B cell (primary cell): ENCODE data around the gene WDR90. TPM values are rescaled to one million over a fixed set of nuclear protein-coding genes. Genes with fewer than 3 reads are reported as not detected.

Experiments used
- ATAC-seq: fragments of 200-7000 bp; cut with Tn5 transposase; one replicate; pipeline ENCODE4 v1.10.0; 2021; ENCODE audit warnings: low read depth, mild to moderate bottlenecking, moderate number of reproducible peaks, moderate library complexity
- CTCF ChIA-PET: fragments of 350-600 bp; sonication (Branson Sonifier 250); formaldehyde crosslinking; loops from one replicate; lab custom pipeline; 2021; ENCODE audit warnings: antibody characterized with exemption, inconsistent platforms; lab: Charles Lee
- POLR2A ChIA-PET: fragments of 350-600 bp; sonication (Branson Sonifier 250); formaldehyde crosslinking; loops from one replicate; lab custom pipeline; 2021; ENCODE audit warnings: antibody characterized with exemption; lab: Charles Lee
- DNase-seq: peaks from one replicate; pipeline ENCODE4 v3.0.0; 2013
- H2AFZ ChIP-seq: 2 replicates; pipeline ENCODE4 v1.6.1; 2012; ENCODE audit warnings: mild to moderate bottlenecking, low read depth, low read length; ENCODE audit not compliant: insufficient read depth, poor library complexity, severe bottlenecking
- H3K27ac ChIP-seq, 2 donors: 1 replicate in 1 of 2; 2 replicates in 1 of 2; pipeline ENCODE4 v1.5.1; 2012 to 2013; ENCODE audit warnings: low read length in 2 of 2, mild to moderate bottlenecking in 2 of 2, moderate library complexity in 1 of 2
- H3K27me3 ChIP-seq, 4 experiments: fragments of 200-600 bp in 1 of 4; sonication (generic) in 1 of 4; replicated peaks in 1 of 4; 1 replicate in 2 of 4; 2 replicates in 2 of 4; pipeline versions ENCODE4 v1.6.1 to v1.7.0; 2013 to 2016; ENCODE audit warnings: low read length in 3 of 4, mild to moderate bottlenecking in 2 of 4, mixed read lengths in 1 of 4, moderate library complexity in 1 of 4; ENCODE audit not compliant: insufficient read depth in 4 of 4, control insufficient read depth in 3 of 4; ENCODE audit errors: control extremely low read depth in 1 of 4
- H3K36me3 ChIP-seq, 2 experiments: replicated peaks in 1 of 2; 1 replicate in 1 of 2; 2 replicates in 1 of 2; pipeline versions ENCODE4 v1.6.1 to v1.7.1; 2013; ENCODE audit warnings: low read length in 1 of 2; ENCODE audit not compliant: insufficient read depth in 2 of 2, control insufficient read depth in 1 of 2; ENCODE audit errors: control extremely low read depth in 1 of 2, extremely low read depth in 1 of 2
- H3K4me1 ChIP-seq, 2 donors: fragments of 200-600 bp in 1 of 2; sonication (generic) in 1 of 2; 1 replicate in 1 of 2; 2 replicates in 1 of 2; pipeline versions ENCODE4 v1.5.1 to v1.6.1; 2013 to 2017; ENCODE audit warnings: low read length in 2 of 2; ENCODE audit not compliant: control insufficient read depth in 2 of 2, insufficient read depth in 2 of 2
- H3K4me2 ChIP-seq: replicated peaks from 2 replicates; pipeline ENCODE3; 2012; ENCODE audit warnings: mild to moderate bottlenecking, low read depth, low read length; ENCODE audit not compliant: poor library complexity, severe bottlenecking
- H3K4me3 ChIP-seq, 5 experiments: fragments of 200-600 bp in 1 of 5; sonication (generic) in 1 of 5; 1 replicate in 3 of 5; 2 replicates in 2 of 5; pipeline versions ENCODE4 v1.5.1 to v1.7.0; 2011 to 2016; ENCODE audit warnings: low read length in 4 of 5, mild to moderate bottlenecking in 4 of 5, low read depth in 2 of 5, control low read depth in 1 of 5, moderate library complexity in 1 of 5; ENCODE audit not compliant: insufficient read depth in 1 of 5; ENCODE audit errors: control extremely low read depth in 1 of 5, extremely low read depth in 1 of 5
- H3K79me2 ChIP-seq: fragments of 200-600 bp; sonication (generic); one replicate; pipeline ENCODE4 v1.6.0; 2016; ENCODE audit warnings: low read length; ENCODE audit not compliant: control insufficient read depth, insufficient read depth
- H3K9ac ChIP-seq: fragments of 200-600 bp; sonication (generic); 2 replicates; pipeline ENCODE4 v1.6.1; 2017; ENCODE audit warnings: mild to moderate bottlenecking, low read length, moderate library complexity
- H3K9me3 ChIP-seq, 3 donors: one replicate each; pipeline versions ENCODE4 v1.6.1 to v1.7.1; 2013; ENCODE audit warnings: low read length in 2 of 3; ENCODE audit not compliant: control insufficient read depth in 2 of 3, insufficient read depth in 1 of 3; ENCODE audit errors: control extremely low read depth in 1 of 3
- H4K20me1 ChIP-seq: 2 replicates; pipeline ENCODE4 v1.6.0; 2012; ENCODE audit warnings: mild to moderate bottlenecking, low read length; ENCODE audit not compliant: insufficient read depth, control insufficient read depth, poor library complexity, severe bottlenecking
- H3K27ac Mint-ChIP-seq: one replicate; pipeline ENCODE4 v1.8.0; 2021; ENCODE audit warnings: mixed read lengths
- H3K27me3 Mint-ChIP-seq: one replicate; pipeline ENCODE4 v1.8.0; 2021; ENCODE audit warnings: mixed read lengths
- H3K4me1 Mint-ChIP-seq: one replicate; pipeline ENCODE4 v1.8.0; 2021; ENCODE audit warnings: mixed read lengths
- H3K4me3 Mint-ChIP-seq: one replicate; pipeline ENCODE4 v1.8.0; 2021; ENCODE audit warnings: mixed read lengths
- H3K9me3 Mint-ChIP-seq: one replicate; pipeline ENCODE4 v1.8.0; 2022; ENCODE audit warnings: mixed read lengths; ENCODE audit not compliant: insufficient read depth
- CTCF ChIP-seq: fragments of 200-600 bp; IDR thresholded peaks from one replicate; pipeline ENCODE4 v1.8.0; 2022; ENCODE audit warnings: antibody characterized with exemption, mild to moderate bottlenecking
- EZH2 ChIP-seq: IDR thresholded peaks from 2 replicates; pipeline ENCODE4 v1.6.1; 2012; ENCODE audit warnings: borderline replicate concordance, low read depth, mild to moderate bottlenecking, moderate library complexity, low read length; ENCODE audit not compliant: insufficient read depth, poor library complexity, severe bottlenecking
- WGBS: methylation state at CpG from one replicate; pipeline ENCODE4 v1.1.5; 2013; ENCODE audit warnings: missing lambda C conversion rate; ENCODE audit not compliant: insufficient coverage; 5-methylcytosine and 5-hydroxymethylcytosine counted together
- intact Hi-C: fragments of 100-400 bp; cut with micrococcal nuclease; formaldehyde crosslinking; loops from one replicate; pipeline ENCODE4 v1.10.0; 2022
- polyA plus RNA-seq: library from polyadenylated mRNA; depleted of rRNA; stranded (reverse); fragments of >200 nt; gene quantifications from 2 replicates; pipeline ENCODE4 v1.2.3, GENCODE V29; 2012
- total RNA-seq, 2 donors: library from RNA; stranded (reverse); fragments of 120-200 nt in 1 of 2; gene quantifications; 1 replicate in 1 of 2; 2 replicates in 1 of 2; pipeline versions ENCODE4 v1.2.3 to v1.2.4, GENCODE V29; 2013 to 2022

WDR90 gene
- total and polyA plus RNA-seq, 2 donors (not counting 1 experiment from before 2014, with no cell fraction given) = 23.1 to 34.7 TPM

DNA sequence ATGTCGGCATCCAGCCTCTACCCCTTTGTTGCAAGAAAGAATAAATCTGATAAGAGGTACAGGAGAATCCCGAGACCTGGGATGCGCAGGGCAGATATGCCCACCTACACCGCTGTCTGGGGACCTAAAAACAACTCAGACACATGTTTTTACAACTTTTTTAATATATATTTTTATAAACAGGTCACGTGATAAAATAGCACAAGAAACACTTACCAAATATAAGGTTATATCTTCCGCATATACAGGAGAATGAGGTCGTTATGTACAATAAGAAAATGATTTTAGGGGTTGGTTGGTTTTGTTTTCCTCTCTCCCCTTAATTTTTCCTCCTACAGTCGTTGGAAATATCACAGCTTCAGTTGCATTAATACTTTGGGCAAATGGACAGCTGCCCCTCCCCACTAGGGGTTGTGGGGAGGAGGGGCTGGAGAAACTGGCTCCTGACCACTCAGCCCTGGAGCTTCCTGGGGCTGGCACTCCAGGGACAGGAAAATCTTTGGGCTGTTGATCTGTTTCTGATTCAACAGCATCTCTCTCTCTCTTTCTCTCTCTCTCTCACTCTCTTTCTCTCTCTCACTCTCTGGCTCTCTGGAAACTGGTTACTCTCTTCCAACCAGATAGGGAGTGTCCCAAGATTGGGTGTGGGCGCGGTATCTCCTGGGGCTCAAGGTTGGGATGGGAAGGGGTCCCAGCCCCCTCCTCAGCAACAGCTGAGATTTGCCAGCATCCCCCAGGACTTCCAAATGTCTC, 43.4 kb downstream of the WDR90 start:
- Histone ChIP-seq H4K20me1 (peaks cover 4% of the 10 kb centered on the region), H3K4me1 (peaks cover 37 to 42% of the 10 kb centered on the region in 2 donors), H3K36me3 (no peaks in the 10 kb centered on the region), H3K4me2 (no peak overlapping the region), H3K9ac (no peak overlapping the region), H2AFZ (no peak overlapping the region), H3K9me3 (peaks cover 0 to 28% (median 0%) of the 10 kb centered on the region in 3 donors), H3K27ac (no peak overlapping the region), H3K79me2 (peaks cover 14% of the 10 kb centered on the region), H3K4me3 (no peak overlapping the region), H3K27me3 (peaks cover 0 to 42% (median 14%) of the 10 kb centered on the region in 4 experiments)
- intact Hi-C loops = no loop called here
- WGBS = no CpG with 5 or more reads among the region's 10 CpGs
- POLR2A ChIA-PET = no interaction called here
- CTCF ChIA-PET = no interaction called here
- ATAC-seq (no peak), DNase-seq (no peak)
- Mint-ChIP-seq H3K27ac (no peak overlapping the region), H3K4me3 (peak overlapping the region; percentile 55), H3K9me3 (no peaks in the 10 kb centered on the region), H3K27me3 (peaks cover 17% of the 10 kb centered on the region), H3K4me1 (peaks cover 29% of the 10 kb centered on the region)
- TF ChIP-seq CTCF (no peak), EZH2 (no peak)

- no peak overlapping the region for H2AFZ ChIP-seq
- ChIA-PET POLR2A (no interaction called here), CTCF (no interaction called here)
- H4K20me1 ChIP-seq = peaks cover 4% of the 10 kb centered on the region
- no peak overlapping the region for H3K27ac ChIP-seq
- H3K9ac ChIP-seq = no peak overlapping the region
- H3K4me2 ChIP-seq = peak overlapping the region; percentile 96
- no peak overlapping the region for H3K27ac Mint-ChIP-seq
- WGBS = 51% methylated on average over 20 of the region's 22 CpGs
- H3K36me3 ChIP-seq = no peaks in the 10 kb centered on the region
- peaks cover 0 to 28% (median 0%) of the 10 kb centered on the region in 3 donors for H3K9me3 ChIP-seq
- DNase-seq (no peak), ATAC-seq (no peak)
- peaks cover 17% of the 10 kb centered on the region for H3K27me3 Mint-ChIP-seq
- peaks cover 14% of the 10 kb centered on the region for H3K79me2 ChIP-seq
- no peaks in the 10 kb centered on the region for H3K9me3 Mint-ChIP-seq
- peaks cover 29% of the 10 kb centered on the region for H3K4me1 Mint-ChIP-seq
- H3K27me3 ChIP-seq = peaks cover 0 to 42% (median 15%) of the 10 kb centered on the region in 4 experiments
- TF ChIP-seq EZH2 (no peak), CTCF (no peak)
- intact Hi-C loops = no loop called here
- peaks cover 37 to 42% of the 10 kb centered on the region in 2 donors for H3K4me1 ChIP-seq
- peak overlapping the region; percentile 39 for H3K4me3 Mint-ChIP-seq
- H3K4me3 ChIP-seq = no peak overlapping the region
Observed at GRCh38 chr16:693364-693763, 44.2 kb downstream of the WDR90 start.
